ENCODE measurements around the gene NF1.

- TF ChIP-seq RAD21 (CRISPR knock-in tag; IDR thresholded peaks at IDR 0.05) (no peak), NFIC (IDR thresholded peaks at IDR 0.05; ENCODE audit: low read length) (no peak), SRF (IDR thresholded peaks at IDR 0.05; ENCODE audit: low read depth, low read length) (no peak), NFE2L2 (IDR thresholded peaks at IDR 0.05; ENCODE audit: low read length) (no peak), CSRNP1 (CRISPR knock-in tag; IDR thresholded peaks at IDR 0.05) (no peak), ZNF546 (CRISPR knock-in tag; conservative IDR thresholded peaks at IDR 0.05) (no peak), NFATC3 (CRISPR knock-in tag; IDR thresholded peaks at IDR 0.05) (no peak), ZNF18 (CRISPR knock-in tag; IDR thresholded peaks at IDR 0.05; ENCODE audit: insufficient replicate concordance) (no peak), ZFP41 (CRISPR knock-in tag; IDR thresholded peaks at IDR 0.05; ENCODE audit: borderline replicate concordance) (no peak), PHB2 (IDR thresholded peaks at IDR 0.05; ENCODE audit: partially characterized antibody) (no peak), USF2 (IDR thresholded peaks at IDR 0.05; ENCODE audit: low read depth, low read length) (no peak), USF2 (CRISPR knock-in tag; IDR thresholded peaks at IDR 0.05; ENCODE audit: borderline replicate concordance) (no peak), ZNF274 (CRISPR knock-in tag; IDR thresholded peaks at IDR 0.05) (no peak), HOXA7 (CRISPR knock-in tag; IDR thresholded peaks at IDR 0.05) (no peak), MTA1 (CRISPR knock-in tag; IDR thresholded peaks at IDR 0.05; ENCODE audit: borderline replicate concordance) (no peak)
These were observed 226.0 kb downstream of the NF1 start for GRCh38 chr17:31320791-31321190.
